WTC11 (cell line): ENCODE results near the gene SIGLEC11. TPM values are rescaled to one million over a fixed set of nuclear protein-coding genes. Genes with fewer than 3 reads are reported as not detected.

ENCODE experiments used
- ATAC-seq: fragments of 200-7000 bp; cut with Tn5 transposase; 2 replicates; pipeline ENCODE4 v1.10.0; 2021; ENCODE audit warnings: mild to moderate bottlenecking, moderate library complexity
- CTCF ChIA-PET: fragments of 300-600 bp; sonication (Branson Sonifier 250); formaldehyde crosslinking; loops from one replicate; lab custom pipeline; 2021; ENCODE audit warnings: antibody characterized with exemption; lab: Charles Lee
- POLR2A ChIA-PET: fragments of 350-600 bp; sonication (Branson Sonifier 250); formaldehyde crosslinking; loops from one replicate; lab custom pipeline; 2021; ENCODE audit warnings: antibody characterized with exemption; lab: Charles Lee
- DNase-seq: peaks from one replicate; pipeline ENCODE4 v3.0.0; 2021; ENCODE audit warnings: low spot score
- H3K27ac Mint-ChIP-seq: 2 replicates; pipeline ENCODE4 v1.8.0; 2021; ENCODE audit warnings: mixed read lengths
- H3K27me3 Mint-ChIP-seq: 2 replicates; pipeline ENCODE4 v1.8.0; 2021; ENCODE audit warnings: low read depth, mild to moderate bottlenecking, moderate library complexity, mixed read lengths
- H3K36me3 Mint-ChIP-seq: 2 replicates; pipeline ENCODE4 v1.8.0; 2021; ENCODE audit warnings: mixed read lengths
- H3K4me1 Mint-ChIP-seq: 2 replicates; pipeline ENCODE4 v1.8.0; 2022; ENCODE audit warnings: mixed read lengths
- H3K4me3 Mint-ChIP-seq: 2 replicates; pipeline ENCODE4 v1.8.0; 2021; ENCODE audit warnings: mild to moderate bottlenecking, moderate library complexity, mixed read lengths
- H3K9me3 Mint-ChIP-seq: 2 replicates; pipeline ENCODE4 v1.8.0; 2021; ENCODE audit warnings: mixed read lengths
- AFF4 ChIP-seq: sonication (generic); formaldehyde crosslinking; IDR thresholded peaks from 2 replicates; pipeline ENCODE4 v1.8.1; 2023; ENCODE audit warnings: mild to moderate bottlenecking, missing genetic modification reagents, borderline replicate concordance
- ATF1 ChIP-seq: sonication (generic); formaldehyde crosslinking; IDR thresholded peaks from 2 replicates; pipeline ENCODE4 v1.8.1; 2023; ENCODE audit warnings: mild to moderate bottlenecking, moderate library complexity, missing genetic modification reagents
- ATF3 ChIP-seq: sonication (generic); formaldehyde crosslinking; conservative IDR thresholded peaks from 2 replicates; pipeline ENCODE4 v1.8.1; 2022; ENCODE audit warnings: mild to moderate bottlenecking, missing genetic modification reagents
- CDX4 ChIP-seq: fragments of 250-450 bp; sonication (Bioruptor Pico); IDR thresholded peaks from 2 replicates; pipeline ENCODE4 v1.9.0; 2021; ENCODE audit warnings: moderate library complexity, mild to moderate bottlenecking, inconsistent platforms, borderline replicate concordance
- CREM ChIP-seq: sonication (generic); formaldehyde crosslinking; IDR thresholded peaks from 2 replicates; pipeline ENCODE4 v1.8.1; 2022; ENCODE audit warnings: mild to moderate bottlenecking, missing genetic modification reagents, moderate library complexity
- EMX1 ChIP-seq: fragments of 250-450 bp; sonication (Bioruptor Pico); IDR thresholded peaks from 2 replicates; pipeline ENCODE4 v1.8.0; 2021; ENCODE audit warnings: mild to moderate bottlenecking
- ESRRA ChIP-seq: sonication (generic); formaldehyde crosslinking; IDR thresholded peaks from 2 replicates; pipeline ENCODE4 v1.8.1; 2022; ENCODE audit warnings: mild to moderate bottlenecking, missing genetic modification reagents, borderline replicate concordance
- ETV6 ChIP-seq: sonication (generic); formaldehyde crosslinking; IDR thresholded peaks from 2 replicates; pipeline ENCODE4 v1.8.1; 2022; ENCODE audit warnings: mild to moderate bottlenecking, missing genetic modification reagents
- HMGXB4 ChIP-seq: sonication (generic); formaldehyde crosslinking; IDR thresholded peaks from 2 replicates; pipeline ENCODE4 v1.8.1; 2023; ENCODE audit warnings: mild to moderate bottlenecking, moderate library complexity, missing genetic modification reagents
- JAZF1 ChIP-seq: fragments of 250-450 bp; sonication (Bioruptor Pico); IDR thresholded peaks from 2 replicates; pipeline ENCODE4 v1.9.0; 2021; ENCODE audit warnings: moderate library complexity, mild to moderate bottlenecking, inconsistent platforms
- MAX ChIP-seq: sonication (generic); formaldehyde crosslinking; IDR thresholded peaks from 2 replicates; pipeline ENCODE4 v1.8.0; 2022; ENCODE audit warnings: mild to moderate bottlenecking, missing genetic modification reagents
- NR3C1 ChIP-seq: sonication (generic); formaldehyde crosslinking; conservative IDR thresholded peaks from 2 replicates; pipeline ENCODE4 v1.8.1; 2023; ENCODE audit warnings: low read depth, mild to moderate bottlenecking, missing genetic modification reagents
- RORB ChIP-seq: fragments of 250-450 bp; sonication (Bioruptor Pico); IDR thresholded peaks from 2 replicates; pipeline ENCODE4 v1.9.0; 2021; ENCODE audit warnings: mild to moderate bottlenecking
- SMAD3 ChIP-seq: sonication (generic); formaldehyde crosslinking; IDR thresholded peaks from 2 replicates; pipeline ENCODE4 v1.8.0; 2022; ENCODE audit warnings: missing genetic modification reagents, mild to moderate bottlenecking, borderline replicate concordance
- USF2 ChIP-seq: sonication (generic); formaldehyde crosslinking; IDR thresholded peaks from 2 replicates; pipeline ENCODE4 v1.8.1; 2023; ENCODE audit warnings: mild to moderate bottlenecking, missing genetic modification reagents, moderate library complexity
- ZNF219 ChIP-seq: sonication (generic); formaldehyde crosslinking; IDR thresholded peaks from 2 replicates; pipeline ENCODE4 v1.8.0; 2023; ENCODE audit warnings: missing genetic modification reagents, mild to moderate bottlenecking, borderline replicate concordance
- ZNF232 ChIP-seq: sonication (generic); formaldehyde crosslinking; IDR thresholded peaks from 2 replicates; pipeline ENCODE4 v1.8.0; 2022; ENCODE audit warnings: mild to moderate bottlenecking, missing genetic modification reagents
- ZNF425 ChIP-seq: fragments of 250-450 bp; sonication (Bioruptor Pico); conservative IDR thresholded peaks from 2 replicates; pipeline ENCODE4 v1.9.0; 2021; ENCODE audit warnings: mild to moderate bottlenecking
- ZNF512 ChIP-seq: sonication (generic); formaldehyde crosslinking; IDR thresholded peaks from 2 replicates; pipeline ENCODE4 v1.8.1; 2022; ENCODE audit warnings: missing genetic modification reagents, borderline replicate concordance
- total RNA-seq: library from RNA; stranded (reverse); gene quantifications from 3 replicates; pipeline ENCODE4 v1.2.3, GENCODE V29; 2021

Gene SIGLEC11
- total RNA-seq, 1 experiment from 2014 or later: not detected

- Mint-ChIP-seq H3K4me1 (no peaks in the 10 kb centered on the region), H3K9me3 (no peaks in the 10 kb centered on the region), H3K27ac (no peak overlapping the region), H3K36me3 (peaks cover 5% of the 10 kb centered on the region; the same call in 1 of the 2 replicates), H3K4me3 (no peak overlapping the region), H3K27me3 (no peaks in the 10 kb centered on the region)
- ATAC-seq: no peak
- POLR2A ChIA-PET: interaction anchor here (0.6 kb wide), 2 partner anchors 47 to 221 kb away, joined by 3 to 4 read pairs; no protein-coding TSS in a partner anchor
- CTCF ChIA-PET: interaction anchor here (0.9 to 2.5 kb wide), 2 partner anchors 49 to 73 kb away, joined by 4 to 7 read pairs (median 5); no protein-coding TSS in a partner anchor
- TF ChIP-seq ZNF219 (CRISPR knock-in tag) (no peak), HMGXB4 (CRISPR knock-in tag) (no peak), ATF1 (CRISPR knock-in tag) (no peak), CREM (CRISPR knock-in tag) (no peak)
- DNase-seq: no peak
These were observed 25.4 kb upstream of the SIGLEC11 start for GRCh38 chr19:49986354-49986753.

- Mint-ChIP-seq H3K4me1 (no peaks in the 10 kb centered on the region), H3K27me3 (no peaks in the 10 kb centered on the region), H3K36me3 (peaks cover under 1% of the 10 kb centered on the region; the same call in 1 of the 2 replicates), H3K4me3 (no peak overlapping the region), H3K9me3 (no peaks in the 10 kb centered on the region), H3K27ac (no peak overlapping the region)
- TF ChIP-seq ZNF232 (CRISPR knock-in tag): no peak
- no peak for TF ChIP-seq NR3C1 (CRISPR knock-in tag)
- TF ChIP-seq EMX1 (CRISPR knock-in tag): no peak
- TF ChIP-seq ZNF425 (CRISPR knock-in tag): no peak
- TF ChIP-seq ESRRA (CRISPR knock-in tag): no peak
- TF ChIP-seq ZNF512: no peak
- no peak for TF ChIP-seq SMAD3 (CRISPR knock-in tag)
- no peak for TF ChIP-seq AFF4 (CRISPR knock-in tag)
- no peak for TF ChIP-seq ATF3 (CRISPR knock-in tag)
- TF ChIP-seq ZNF219 (CRISPR knock-in tag): no peak
- no peak for TF ChIP-seq ETV6 (CRISPR knock-in tag)
- no peak for TF ChIP-seq JAZF1 (CRISPR knock-in tag)
- no peak for TF ChIP-seq CDX4
- TF ChIP-seq RORB (CRISPR knock-in tag): no peak
- TF ChIP-seq MAX (CRISPR knock-in tag): no peak
- TF ChIP-seq USF2 (CRISPR knock-in tag): no peak
- no peak for DNase-seq
- ChIA-PET CTCF (interaction anchor here (0.9 to 2.5 kb wide), 2 partner anchors 48 to 73 kb away, joined by 5 to 7 read pairs; no protein-coding TSS in a partner anchor), POLR2A (no interaction called here)
- no peak for ATAC-seq
These were observed 24.9 kb upstream of the SIGLEC11 start for GRCh38 chr19:49985871-49986270.
